ENCODE data around the gene PRKCA.

The PRKCA gene

DNA sequence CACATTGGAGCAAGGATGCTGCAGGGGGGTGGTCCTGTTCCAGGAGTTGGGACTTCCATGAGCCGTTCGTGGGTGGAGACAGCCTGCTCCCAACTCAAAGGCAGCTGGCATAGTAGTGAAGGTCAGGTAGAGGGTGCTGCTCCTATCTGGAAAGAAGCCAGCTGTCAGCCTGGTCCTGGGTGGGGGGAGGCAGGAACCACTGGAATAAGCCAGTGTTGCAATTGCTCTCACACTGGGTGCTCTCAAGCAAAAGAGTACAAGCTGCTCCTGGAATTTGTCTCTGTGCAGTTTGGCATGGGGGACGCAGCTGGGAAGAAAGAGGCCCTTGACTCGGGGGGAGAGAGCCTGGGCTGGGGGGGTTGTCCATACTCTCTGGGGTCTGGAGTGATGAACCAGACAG, 541.2 kb downstream of the PRKCA start:
- DNase-seq (ENCODE audit: low read depth in 2 of 2, low spot score in 1 of 2) = no peak

DNA sequence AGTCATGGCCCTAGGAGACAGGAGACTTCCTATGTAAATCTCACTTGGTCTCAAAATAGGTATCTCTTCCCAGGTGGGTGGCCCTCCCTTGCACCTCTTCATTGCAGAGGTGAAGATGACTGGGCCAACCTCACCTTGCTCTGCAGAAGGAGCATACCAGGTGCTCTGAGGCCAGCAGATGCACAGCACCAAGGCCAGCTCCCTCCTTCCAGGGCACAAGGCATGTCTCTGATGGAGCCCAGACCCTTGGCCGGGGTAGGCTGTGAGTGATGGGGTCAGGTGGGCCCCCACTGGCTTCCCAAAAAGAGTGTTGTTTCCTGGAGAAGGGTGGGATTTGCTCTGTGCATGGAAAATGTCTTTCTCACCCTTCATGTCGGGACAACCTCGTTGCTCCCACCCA, 545.3 kb downstream of the PRKCA start:
- no peak for DNase-seq (ENCODE audit: low read depth in 2 of 2, low spot score in 1 of 2)

DNA sequence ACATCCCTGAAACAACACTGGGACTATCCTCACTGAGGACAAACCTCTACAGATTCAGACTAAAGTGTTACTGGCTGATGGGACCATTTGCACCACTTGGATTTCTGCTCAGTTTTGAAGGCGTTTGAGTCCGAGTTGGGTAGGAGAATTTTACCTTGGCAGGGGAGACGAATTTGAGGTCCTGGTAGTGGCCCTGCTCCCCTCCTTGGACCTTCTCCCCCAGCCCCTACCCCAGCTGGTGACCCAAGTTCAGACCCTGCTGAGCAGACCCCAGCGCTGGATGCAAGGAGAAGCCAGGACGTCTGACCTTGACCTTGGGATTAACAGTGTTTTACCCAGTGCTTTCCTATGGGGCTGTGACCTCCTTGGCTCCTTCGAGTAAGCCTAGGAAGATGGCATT, 546.1 kb downstream of the PRKCA start:
- DNase-seq (ENCODE audit: low read depth in 2 of 2, low spot score in 1 of 2) = no peak

DNA sequence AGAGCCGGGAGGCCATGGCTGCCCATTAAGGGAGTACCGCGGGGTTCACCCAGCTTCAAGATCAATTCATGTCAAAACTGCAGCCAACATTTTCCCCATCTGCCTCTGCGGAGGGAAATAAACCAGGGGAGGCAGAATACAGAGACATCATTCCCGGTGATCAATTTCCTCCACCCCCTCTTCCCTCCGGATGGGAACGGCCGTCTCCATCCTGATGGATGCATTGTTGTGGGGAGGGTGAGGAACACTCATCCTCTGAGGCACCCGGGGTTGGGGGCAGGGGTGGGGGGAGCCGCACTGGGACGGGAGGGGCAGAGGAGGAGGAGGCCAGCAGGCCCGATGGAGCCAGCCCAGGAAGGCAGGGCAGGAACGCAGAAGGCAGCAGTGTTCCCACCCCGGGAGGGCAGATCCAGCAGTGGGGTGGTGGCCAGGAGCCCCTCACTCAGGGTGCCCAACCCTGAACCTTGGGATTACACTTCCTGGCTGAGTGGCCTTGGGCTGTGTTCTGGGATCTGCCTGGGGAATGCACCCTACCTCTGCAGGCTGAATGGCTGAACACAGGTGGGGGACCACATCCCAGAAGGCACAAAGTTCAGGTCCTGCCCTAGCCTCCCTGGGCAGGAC, 546.7 kb downstream of the PRKCA start:
- no peak for DNase-seq (ENCODE audit: low read depth in 2 of 2, low spot score in 1 of 2)

DNA sequence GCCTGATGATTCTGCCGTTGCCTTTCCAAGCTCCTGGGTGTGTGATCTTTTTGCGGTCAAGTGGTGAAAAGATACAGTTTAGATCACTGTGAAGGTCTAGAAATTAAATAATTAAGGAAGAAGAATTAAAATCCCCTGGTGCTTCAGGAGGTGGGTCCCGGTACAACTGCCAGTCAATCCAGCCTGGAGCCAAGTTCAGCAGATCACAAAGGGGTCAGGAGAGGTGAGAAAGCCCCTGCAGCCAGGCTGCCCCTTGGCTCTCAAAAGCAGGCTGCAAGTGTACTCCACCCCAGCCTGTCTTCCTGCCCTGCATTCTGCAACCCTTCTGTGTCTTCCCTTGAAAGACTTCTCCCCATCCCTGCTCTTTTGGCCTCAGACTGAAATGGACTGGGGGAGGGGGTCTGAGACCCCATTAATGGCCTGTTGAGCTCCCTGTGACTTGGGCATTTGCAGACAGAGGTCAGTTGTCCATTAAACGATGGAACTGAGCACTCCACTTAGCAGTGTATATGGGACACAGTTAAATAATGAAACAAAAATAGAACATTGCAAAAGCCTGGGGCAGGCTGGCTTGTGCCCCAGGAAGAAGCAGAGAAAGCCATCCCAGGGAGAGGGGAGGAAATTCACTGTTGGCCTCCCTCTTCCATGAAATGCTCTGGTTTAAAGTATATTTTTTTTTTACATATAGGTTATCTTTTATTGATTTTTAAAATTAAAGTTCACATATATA, 547.6 kb downstream of the PRKCA start:
- DNase-seq (ENCODE audit: low read depth in 2 of 2, low spot score in 1 of 2) = no peak

DNA sequence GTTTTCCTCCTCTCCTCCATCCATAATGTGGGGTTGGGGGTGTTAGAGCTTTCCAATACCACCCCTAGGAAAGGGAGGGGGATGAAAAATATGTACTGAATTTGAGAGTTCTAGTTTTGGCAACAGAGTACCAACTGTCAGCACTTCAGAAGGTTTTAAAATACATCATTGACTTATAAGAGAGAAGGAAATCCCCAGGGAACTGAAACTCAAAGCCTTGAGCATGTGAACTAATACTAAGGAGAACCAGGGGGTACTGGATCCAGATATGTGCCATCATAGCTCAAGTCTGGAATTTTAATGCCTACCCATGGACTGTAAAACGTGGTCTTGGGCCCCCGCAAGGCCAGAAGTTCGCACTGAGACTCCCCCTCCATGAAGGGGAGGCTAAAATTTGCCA, 548.3 kb downstream of the PRKCA start:
- no peak for DNase-seq (ENCODE audit: low read depth in 2 of 2, low spot score in 1 of 2)

DNA sequence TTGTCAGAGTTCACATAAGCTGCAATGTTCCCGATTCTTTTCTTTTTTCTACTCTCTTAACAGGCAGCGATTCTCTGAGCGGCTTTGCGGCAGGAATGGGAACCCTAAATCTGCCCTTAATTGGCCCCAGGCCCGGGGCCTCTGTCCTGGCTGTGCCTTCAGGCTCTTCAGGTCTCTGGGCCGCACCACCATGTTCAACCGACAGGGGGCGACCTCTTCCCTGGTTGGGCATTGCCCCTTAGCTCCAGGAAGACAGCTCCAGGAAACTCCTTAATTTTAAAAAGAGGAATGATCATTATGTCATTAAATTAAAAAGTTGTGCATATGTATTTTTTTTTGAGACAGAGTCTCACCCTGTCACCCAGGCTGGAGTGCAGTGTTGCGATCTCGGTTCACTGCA, 552.8 kb downstream of the PRKCA start:
- DNase-seq (ENCODE audit: low read depth in 2 of 2, low spot score in 1 of 2) = no peak

DNA sequence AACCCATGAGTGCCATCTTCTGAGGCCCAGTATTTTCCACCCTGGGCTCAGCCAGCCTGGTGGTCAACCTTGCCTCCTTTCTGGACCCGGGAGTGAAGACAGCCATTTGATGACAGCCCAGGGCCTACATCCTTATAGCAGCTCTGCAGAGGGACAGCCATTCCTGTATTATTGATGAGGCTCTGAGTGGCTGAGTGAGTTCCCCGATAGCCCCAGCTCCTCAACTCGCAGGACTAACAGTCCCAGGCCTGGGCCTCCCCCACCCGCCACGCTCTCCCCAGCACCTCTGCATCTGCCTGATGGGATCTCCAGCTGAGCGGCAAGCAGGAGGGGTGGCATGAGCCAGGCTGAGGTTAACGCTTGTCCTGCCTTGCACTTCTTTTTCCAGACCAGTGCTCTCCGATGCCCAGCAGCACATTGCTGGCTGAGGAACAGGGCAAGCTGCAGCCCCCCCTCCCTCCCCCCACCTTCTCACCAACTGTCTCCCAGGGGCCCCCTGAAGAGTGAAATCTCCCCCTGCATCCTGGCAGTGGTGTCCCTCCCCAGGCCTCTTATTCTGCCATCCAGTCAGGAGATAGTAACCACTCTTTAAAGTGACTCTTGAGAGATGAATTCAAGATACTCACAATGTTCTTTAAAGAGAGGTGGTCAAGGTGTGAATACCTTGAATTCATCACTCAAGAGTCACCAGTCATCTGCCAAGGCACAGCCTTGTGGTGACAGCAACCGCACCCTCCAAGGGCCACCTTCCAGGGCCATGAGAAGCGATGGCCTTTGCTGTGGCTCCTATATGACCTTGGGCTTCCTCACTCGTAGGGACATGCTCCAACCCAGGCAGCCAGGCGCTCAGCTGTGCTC, 556.0 kb downstream of the PRKCA start:
- DNase-seq (ENCODE audit: low read depth in 2 of 2, low spot score in 1 of 2) = no peak

DNA sequence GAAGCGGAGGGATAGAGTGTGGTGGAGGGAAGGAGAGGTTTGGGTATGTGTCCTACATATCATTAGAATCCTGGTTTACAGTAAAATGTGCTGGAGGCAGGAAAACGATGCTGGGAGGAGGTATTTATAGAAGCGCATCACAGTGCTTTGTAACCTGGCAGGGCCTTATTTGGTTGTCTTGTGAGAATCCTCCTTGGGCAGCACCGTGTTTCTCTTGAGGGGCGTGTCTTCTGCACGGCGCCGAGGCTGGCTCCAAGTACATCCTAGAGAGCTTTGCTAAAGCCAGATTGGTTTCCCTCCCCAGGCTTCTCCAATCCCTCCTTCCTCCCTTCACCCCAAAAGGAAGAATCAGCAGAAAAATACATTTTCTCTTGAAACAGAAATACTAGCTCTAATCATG, 556.9 kb downstream of the PRKCA start:
- no peak for DNase-seq (ENCODE audit: low read depth in 2 of 2, low spot score in 1 of 2)

DNA sequence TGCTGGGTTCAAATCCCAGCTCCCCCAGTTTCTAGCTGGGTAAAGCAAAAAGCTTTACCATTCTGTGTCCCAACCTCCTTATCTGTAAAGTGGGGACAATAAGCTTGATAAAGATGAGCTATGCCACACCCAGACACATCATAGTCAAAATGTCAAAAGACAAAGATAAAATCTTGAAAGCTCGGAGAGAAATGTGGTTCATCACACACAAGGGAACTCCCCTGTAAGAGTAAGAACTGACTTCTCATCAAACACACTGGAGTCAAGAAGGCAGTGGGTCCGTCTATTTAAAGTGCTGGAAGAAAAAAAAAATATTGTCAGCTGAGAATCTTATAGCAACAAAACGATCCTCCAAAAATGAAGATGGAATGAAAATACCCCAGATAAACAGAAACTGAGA, 557.8 kb downstream of the PRKCA start:
- DNase-seq (ENCODE audit: low read depth in 2 of 2, low spot score in 1 of 2) = no peak
